ENCODE data around the gene EPB41L5.
"Not testable (repeated sequence)": the region's sequence is repeated elsewhere in the genome, so short reads cannot be mapped to it uniquely, and the experiment has no call there.

The EPB41L5 gene

DNA sequence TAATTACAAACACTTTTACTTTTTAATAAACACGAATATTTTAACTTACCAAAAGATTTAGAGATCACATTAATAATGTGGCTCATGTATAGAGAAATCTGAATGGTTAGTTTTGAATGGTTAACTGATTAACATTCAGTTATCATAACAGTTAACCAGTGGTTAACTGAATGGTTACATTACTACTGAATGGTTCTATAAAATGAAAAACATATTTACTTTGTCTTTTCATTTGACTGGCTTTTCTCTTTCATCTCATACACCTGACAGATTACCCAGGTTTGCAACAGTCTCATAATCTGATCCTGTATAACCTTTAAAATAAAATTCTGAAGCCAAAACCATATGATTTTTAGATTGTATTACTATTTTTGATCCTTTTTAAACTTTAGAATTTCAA is 91.9 kb downstream of the EPB41L5 start:
- no peak for DNase-seq

DNA sequence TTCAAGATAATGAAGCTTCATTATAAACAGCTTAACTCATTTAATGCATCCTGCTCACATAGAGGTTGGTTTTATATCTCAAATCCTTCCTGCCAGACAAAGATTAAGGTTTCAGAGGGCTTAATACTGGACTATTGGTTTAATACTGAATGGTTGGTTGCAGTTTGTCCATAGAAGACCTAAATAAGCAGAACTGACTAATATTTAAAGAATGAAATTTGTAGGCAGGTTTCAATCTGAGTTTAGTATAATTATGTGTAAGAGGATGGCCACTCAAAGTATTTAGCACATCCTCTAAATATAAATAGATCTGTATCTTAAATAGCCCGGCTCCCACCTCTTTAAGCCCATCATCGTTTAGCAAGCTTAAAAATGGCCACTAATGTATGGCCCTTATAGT is 92.5 kb downstream of the EPB41L5 start:
- DNase-seq, result no peak

DNA sequence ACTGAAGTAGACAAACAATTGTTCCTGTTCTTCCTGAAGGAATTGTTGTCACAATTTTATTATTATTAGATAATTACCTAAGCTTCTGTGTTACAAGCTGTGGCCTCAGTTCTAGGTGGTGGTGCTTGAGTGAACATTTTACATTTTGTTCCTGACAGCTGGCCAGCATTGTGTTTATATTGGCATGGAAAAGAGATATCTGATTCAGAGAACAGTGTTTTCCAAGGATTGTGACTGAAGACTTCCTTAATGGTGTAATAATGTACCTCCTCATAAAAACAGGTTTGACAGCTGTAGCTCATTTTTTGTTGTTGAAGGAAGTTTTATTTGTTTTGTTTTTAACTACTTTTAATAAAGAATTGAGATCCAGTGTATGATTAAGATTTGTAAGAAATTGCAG is 95.2 kb downstream of the EPB41L5 start:
- no peak for DNase-seq

DNA sequence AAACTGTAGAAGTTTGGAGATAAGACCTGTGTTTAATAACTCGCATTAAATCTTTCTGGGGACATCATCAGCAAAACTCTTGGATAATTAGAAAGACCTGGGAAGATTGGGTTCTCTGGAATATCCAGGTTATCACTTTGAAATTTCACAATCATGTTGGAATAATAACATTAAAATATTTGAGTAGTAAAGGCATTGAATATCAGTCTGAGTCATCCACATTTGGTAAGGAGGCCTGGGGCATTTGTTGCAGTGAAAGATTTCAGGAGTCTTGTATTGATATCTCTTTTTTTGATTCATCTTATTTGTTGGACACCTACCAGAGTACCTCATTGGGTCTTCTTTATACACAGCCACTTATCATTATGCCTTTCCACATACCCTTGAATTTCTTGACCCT is 95.9 kb downstream of the EPB41L5 start:
- DNase-seq, result no peak

DNA sequence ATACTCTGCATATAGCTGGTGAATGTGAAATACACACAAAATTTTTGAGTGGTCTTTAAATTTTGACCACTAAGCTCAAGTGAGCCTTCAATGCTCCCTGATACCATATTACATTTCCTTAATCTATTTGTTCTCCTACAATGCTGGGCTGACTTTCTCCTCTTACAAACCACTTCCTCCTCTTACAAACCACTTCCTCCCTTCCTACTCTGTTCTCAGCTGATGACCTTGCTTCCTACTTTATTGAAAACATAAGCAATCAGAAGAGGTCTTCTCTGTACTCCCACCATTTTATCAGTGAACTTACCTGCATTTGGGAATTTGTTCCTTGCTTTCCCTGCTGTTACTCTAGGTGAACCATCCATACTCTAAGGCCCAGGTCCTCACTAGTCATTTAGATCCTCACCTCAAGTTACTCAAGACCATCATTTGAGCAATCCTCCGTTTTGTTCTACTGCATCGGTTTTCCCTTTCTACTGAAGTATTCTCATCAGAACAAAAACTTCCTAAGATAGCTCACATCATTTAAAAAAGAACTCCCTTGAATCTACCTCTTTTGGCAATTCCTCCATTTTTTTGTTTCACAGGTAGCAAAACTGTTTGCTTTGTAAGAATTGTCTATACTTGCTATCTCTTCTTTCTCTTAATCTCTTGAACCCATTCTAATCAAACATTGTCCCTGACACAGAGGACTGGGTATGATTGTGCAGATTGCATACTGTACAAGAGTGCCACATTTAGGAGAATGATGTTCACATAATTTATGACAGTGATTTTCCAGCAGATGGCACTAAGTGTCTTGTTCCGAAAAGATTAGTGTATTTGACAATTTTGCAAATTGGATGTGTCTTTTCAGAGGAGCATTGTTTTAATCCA is 96.5 kb downstream of the EPB41L5 start:
- no peak for DNase-seq

DNA sequence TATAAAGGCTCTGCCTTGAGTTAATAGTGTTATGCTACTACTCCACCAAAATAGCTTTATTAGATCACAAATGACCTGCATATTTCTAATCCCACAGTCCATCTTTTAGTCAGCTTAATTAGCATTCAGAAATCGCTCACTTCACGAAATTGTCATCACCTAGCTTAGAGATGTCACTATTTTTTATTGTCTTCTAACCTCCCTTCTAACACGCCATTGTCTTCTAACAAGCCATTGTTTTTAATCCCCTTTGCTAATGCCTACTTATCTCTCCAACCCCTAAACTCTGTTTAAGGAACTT is 97.1 kb downstream of the EPB41L5 start:
- no peak for DNase-seq

DNA sequence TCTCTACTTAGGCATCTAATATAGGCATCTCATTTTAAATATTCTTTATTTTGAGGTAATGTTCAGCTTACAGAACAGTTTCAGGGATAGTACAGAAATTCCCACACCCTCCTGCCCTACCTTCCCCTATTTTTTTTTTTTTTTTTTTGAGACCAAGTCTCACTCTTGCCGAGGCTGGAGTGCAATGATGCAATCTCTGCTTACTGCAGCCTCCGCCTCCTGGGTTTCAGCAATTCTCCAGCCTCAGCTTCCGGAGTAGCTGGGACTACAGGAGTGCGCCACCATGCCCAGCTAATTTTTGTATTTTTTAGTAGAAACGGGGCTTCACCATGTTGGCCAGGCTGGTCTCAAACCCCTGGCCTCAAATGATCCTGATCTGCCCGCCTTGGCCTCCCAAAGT is 97.6 kb downstream of the EPB41L5 start:
- DNase-seq, result no peak

DNA sequence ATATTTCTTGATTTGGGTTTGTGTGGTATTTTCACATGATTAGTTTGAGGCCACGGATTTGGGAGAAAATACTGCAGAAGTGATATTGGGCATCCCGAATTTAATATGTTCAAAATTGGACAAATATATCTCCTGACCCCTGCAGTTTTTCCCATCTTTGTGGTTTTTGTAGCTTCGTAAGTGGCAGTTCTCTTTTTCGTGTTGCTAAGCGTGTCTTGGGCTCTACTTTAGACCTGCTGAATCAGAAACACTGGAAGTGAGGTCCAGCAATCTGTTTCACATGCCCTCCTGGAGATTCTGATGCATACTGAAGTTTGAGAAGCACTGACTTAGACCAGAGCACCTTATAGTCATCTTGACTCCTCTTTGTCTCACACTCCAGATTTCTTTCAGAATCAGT is 98.3 kb downstream of the EPB41L5 start:
- no peak for DNase-seq

DNA sequence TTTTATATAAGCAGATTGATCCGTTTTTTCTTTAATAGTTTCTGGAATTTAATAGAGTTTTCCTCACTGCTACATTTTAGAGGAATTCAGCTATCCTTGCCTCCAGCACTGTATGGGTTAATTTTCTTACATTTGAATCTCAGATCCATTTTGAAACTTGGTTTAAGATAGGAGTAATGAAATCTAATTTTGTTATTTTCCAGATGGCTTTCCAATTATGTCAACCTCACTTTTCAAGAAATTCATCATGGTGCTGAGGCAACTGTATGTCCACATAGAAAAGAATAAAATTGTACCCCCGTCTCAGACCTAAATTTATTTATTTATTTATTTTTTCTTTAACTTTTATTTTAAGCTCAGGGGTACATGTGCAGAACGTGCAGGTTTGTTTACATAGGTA is 105.1 kb downstream of the EPB41L5 start:
- DNase-seq, result no peak

DNA sequence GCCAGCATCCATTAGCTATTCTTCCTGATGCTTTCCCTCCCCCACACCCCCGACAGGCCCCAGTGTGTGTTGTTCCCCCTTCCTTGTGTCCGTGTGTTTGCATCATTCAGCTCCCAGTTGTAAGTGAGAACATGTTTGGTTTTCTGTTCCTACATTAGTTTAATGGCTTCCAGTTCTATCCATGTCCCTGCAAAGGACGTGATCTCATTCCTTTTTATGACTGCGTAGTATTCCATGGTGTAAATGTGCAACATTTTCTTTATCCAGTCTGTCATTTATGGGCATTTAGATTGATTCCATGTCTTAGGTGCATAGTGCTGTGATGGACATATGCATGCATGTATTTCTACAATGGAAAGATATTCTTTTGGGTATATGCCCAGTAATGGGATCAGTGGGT is 105.6 kb downstream of the EPB41L5 start:
- DNase-seq, result no peak

DNA sequence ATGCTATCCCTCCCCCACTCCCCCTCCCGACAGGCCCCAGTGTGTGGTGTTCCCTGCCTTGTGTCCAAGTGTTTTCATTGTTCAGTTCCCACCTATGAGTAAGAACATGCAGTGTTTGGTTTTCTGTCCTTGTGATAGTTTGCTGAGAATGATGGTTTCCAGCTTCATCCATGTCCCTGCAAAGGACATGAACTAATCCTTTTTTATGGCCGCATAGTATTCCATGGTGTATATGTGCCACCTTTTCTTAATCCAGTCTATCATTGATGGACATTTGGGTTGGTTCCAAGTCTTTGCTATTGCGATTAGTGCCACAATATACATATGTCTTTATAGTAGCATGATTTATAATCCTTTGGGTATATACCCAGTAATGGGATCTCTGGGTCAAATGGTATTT is 108.5 kb downstream of the EPB41L5 start:
- DNase-seq, result not testable (repeated sequence)

DNA sequence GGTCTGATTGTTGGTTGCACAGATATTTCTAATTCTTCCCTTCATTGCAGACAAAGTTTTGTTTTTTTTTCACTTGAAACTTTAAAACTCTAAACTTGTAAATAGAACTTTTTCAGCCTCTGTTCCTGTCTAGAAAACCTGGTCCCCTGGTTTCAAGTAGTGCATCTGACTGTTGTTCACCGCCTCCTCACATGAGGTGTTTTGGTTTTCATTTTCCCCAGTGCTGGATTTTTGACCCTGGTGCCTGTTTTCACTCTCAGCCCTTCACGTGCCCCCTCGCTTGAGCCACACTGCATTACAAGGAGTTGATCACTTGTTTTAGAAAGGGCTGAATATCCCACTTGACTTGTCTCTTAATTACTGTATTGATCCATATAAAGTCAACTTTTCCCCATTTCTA is 110.2 kb downstream of the EPB41L5 start:
- no peak for DNase-seq

DNA sequence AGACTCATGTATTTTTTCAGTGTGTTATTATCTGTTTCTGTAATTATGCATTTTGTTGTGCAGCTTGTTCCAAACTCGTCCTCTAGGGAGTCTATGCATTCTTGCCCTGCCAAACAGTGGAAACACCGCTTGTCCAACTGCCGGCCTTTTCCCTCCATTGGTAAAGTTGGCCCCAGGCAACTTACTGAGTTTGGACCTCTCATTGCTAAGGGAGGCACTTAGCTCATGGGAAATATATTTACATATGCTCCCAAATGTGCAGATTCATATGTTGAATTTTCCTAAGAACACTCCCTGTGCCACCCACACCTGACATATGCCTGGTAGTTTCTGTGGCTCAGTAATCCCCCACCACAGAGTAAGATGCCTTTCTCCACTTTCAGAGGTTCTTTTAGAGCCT is 112.3 kb downstream of the EPB41L5 start:
- DNase-seq, result no peak

DNA sequence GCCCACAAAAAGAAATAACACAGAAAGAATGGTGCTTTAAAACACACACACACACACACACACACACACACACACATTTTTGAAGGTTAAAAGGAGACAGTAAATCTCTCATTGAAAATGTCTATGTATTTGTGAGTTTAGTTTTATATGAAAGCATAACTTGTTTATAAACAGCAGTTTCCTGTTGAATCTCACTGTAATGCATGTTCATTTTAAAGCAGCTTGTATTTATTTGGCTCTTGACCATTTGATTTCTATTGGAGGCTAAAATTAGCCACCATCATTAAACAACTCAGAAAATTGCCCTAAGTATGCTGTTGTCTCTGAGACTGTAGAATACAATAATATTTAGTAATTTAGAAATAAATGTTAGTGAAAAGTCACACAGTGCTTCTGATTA is 115.3 kb downstream of the EPB41L5 start:
- DNase-seq, result no peak

DNA sequence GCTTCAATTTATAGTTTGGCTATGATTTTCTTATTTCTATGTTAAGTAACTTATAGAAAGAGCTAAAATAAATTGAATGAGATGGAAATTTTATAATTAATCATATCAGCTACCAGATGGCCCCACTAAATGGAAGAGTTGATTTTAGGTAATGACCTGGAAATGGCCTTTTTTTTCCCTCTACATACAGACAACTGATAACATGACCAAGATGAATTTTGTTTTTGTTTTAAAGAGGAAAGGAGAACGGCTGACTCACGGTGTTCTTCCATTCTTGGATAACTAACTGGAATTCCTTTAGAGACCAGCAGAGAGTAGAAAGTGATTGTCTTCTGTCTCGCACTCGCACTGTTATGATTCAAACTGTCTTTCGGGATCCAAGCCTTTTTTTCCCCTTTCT is 119.3 kb downstream of the EPB41L5 start:
- DNase-seq, result no peak

DNA sequence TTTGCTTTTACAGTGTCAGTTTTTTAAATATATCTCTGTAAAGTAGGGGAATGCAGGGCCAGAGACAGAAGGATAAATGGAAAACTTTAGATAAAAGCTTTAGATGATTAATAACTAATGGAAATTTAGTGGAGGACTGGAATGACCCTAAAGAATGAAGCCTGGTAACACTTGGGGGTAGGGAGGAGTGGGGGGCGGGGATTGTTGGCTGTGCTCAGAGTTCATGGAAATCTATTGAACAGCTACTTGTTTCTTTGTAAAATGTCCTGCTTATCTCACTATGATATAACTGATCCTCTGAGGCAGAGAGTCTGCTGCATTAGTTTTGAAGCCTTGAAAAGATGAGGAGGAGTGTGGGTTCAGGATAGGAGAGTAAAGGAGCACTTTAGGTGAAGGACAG is 119.8 kb downstream of the EPB41L5 start:
- no peak for DNase-seq

DNA sequence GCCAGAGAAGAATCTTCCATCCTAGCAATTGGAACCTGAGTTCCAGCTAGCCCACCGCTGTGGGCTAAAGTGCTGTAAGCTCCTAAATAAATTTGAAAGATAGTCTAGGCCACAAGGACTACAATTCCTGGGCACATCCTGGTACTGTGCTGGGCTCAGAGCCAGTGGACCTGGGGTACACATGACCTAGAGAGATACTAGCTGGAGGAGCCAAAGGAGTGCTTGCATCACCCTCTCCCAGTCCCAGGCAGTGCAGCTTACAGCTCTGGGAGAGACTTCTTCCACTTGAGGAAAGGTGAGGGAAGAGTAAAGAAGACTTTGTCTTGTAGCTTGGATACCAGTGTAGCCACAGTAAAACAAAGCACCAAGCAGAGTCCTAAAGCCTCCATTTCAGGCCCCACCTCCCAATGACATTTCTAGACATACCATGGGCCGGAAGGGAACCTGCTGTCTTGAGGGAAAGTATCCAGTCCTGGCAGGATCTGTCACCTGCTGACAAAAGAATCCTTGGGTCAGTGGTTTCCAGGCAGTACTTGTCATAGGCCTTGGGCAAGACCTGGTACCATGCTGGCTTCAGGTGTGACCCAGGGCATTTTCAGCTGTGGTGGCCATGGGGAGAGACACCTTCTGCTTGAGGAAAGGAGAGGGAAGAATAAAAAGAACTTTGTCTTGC is 120.8 kb downstream of the EPB41L5 start:
- DNase-seq, result no peak

DNA sequence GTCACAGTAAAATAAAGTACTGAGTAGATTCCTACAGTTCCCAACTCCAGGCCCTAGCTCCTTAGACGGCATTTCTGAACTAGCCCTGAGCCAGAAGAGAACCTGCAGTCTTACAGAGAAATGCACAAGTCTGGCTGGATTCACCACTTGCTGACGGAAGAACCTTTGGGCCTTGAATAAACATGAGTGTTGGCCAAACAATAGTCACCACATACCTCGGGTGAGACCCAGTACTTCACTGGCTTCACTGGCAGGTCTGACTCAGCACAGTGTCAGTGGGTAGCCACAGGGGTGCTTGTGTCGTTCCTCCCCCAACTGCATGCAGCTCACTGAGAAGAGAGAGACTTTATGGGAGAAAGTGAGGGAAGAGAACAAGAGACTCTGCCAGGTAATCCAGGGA is 121.4 kb downstream of the EPB41L5 start:
- DNase-seq, result no peak

DNA sequence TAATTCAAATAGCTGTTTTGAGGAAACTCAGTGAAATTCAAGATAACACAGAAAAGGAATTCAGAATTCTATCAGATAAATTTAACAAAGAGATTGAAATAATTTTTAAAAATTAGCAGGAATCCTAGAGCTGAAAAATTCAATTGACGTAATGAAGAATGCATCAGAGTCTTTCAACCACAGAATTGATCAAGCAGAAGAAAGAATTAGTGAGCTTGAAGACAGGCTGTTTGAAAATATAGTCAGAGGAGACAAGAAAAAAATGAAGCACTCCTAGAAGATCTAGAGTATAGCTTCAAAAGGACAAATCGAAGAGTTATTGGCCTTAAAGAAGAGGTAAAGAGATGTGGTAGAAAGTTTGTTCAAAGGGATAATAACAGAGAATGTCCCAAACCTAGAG is 122.1 kb downstream of the EPB41L5 start:
- not testable (repeated sequence) for DNase-seq

DNA sequence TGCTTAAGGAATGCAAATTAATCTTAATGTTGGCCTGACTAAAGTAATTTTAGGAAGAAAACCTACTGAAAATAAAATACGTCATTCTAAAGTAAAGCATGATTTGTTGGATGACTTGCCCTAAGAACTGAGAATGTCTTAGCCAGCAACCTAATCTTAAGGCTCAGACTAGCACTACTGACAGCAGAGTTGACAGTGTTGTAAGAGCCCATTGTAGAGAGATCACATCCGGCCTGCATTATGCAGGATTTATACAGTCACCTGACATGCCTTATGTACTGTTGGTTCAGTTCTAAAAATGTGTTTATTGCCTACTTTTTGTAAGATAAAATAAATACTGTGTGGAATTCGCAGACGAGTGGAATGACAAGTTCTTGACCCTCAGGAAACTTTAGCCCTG is 128.0 kb downstream of the EPB41L5 start:
- no peak for DNase-seq

DNA sequence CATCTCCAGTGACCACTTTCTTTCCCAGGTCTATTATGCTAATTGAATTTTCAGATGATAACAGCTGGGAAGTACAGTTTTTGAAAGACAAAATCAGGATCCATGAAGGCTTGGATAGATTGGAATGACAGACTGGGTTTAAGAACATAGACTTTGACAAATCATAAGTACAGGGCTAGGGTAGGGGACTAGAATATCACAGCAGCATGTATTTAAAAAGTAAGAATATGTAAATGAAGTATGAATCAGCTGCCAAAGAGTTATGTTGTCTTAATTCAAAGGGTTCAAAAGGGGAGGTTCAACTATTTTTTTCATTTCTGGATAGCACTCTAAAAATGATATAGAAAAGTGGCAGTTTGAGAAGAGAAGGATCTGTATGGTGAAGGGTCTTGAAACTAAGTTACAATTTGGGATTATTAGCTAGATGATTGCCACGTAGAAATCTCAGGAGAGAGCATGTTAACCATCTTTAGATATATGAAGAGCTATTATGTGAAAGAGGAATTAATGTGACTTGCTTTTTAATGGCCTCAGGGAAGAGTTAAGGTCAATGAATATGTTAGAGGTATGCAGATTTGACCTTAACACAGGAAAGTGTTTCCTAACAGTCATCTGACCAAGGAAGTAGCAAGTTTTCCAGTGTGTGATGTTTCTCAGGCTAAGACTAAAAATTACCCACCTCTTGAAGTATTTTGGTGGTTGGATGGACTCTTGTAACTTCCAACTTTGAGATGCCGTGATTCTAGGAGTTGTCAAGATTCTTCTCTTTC is 128.6 kb downstream of the EPB41L5 start:
- DNase-seq, result no peak

DNA sequence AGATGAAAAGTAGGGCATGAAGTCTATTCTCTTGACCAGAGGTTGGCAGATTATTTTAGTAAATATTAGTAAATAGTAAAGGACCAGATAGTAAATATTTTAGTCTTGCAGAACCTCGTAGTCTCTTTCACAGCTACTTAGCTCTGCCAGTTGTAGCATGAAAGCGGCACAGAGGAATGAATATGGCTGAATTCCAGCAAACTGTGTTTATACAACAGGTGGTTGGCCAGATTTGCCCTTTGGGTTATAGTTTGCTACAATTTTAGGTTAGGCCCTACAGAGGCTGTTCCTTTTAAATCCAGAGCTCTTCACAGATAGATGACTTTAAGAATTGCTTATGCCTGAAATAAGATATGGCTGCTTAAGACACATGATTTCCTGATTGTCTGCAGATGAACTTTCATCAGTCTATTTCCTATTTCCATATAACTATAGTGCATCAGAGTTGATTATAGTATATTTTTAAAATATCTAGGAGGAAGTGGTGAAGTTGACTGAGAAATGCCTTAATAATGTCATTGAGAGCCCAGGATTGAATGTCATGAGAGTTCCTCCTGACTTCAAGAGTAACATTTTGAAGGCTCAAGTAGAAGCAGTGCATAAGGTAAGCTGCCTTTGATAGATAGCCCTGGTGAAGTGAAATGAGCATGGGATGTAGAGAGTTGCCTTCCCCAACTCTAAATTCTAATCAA is 129.8 kb downstream of the EPB41L5 start:
- no peak for DNase-seq

DNA sequence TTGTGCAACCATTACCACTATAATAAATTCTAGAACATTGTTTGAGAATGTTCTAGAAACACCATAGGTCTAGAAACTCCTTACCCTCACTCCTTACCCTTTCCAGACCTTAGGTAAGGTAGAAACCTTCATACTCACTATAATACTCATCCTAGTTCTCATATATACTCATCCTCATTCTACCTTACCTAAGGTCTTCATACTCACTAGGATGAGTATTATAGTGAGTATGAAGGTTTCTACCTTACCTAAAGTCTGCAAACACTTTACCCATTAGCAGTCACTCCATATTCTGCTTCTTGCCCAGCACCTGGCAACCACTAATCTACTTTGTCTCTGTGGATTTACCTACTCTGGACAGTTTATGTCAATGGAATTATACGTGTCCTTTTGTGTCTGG is 135.4 kb downstream of the EPB41L5 start:
- no peak for DNase-seq

DNA sequence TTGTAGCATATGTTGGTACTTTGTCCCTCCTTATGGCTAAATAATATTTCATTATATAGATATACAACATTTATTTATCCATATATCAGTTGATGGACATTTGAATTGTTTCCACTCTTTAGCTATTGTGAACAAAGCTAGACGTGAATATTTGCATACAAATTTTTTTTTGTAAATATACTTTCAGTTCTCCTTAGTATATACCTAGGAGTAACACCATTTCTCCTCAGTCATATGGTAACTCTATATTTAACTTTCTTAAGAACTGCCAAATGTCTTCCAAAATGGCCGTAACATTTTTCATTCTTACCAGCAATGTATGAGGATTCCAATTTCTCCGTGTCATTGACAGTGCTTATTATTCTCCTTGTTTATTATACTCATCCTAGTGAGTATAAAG is 135.8 kb downstream of the EPB41L5 start:
- no peak for DNase-seq

Measured in NCI-H524 treated with DMSO at 0.1 percent for 48 hours (cell line).